Omental fat pad (tissue), 4 donors: ENCODE data around the gene PKDCC. TPM values are rescaled to one million over a fixed set of nuclear protein-coding genes. Genes with fewer than 3 reads are reported as not detected.
"Not testable (repeated sequence)": the region's sequence is repeated elsewhere in the genome, so short reads cannot be mapped to it uniquely, and the experiment has no call there.

Experiments
- ATAC-seq: fragments of 150-250 bp; one replicate; pipeline ENCODE4 v1.9.1; 2016; ENCODE audit warnings: mild to moderate bottlenecking, moderate library complexity; ENCODE audit not compliant: low FRiP score
- DNase-seq: peaks from one replicate; pipeline ENCODE4 v3.0.0-alpha.2; 2019; ENCODE audit warnings: low spot score
- total RNA-seq, 4 donors: library from RNA; depleted of rRNA; stranded (reverse); fragments of >200 nt; gene quantifications; one replicate each; pipeline ENCODE4 v1.1.0, GENCODE V29; 2016
- TF ChIP-seq, protein P1 (sequence below), 3 donors: fragments of 450-650 bp; IDR thresholded peaks; one replicate each; pipeline ENCODE4 v1.5.1; 2016 to 2017; ENCODE audit warnings: antibody characterized with exemption in 3 of 3, mild to moderate bottlenecking in 3 of 3, moderate library complexity in 2 of 3

PKDCC gene
- total RNA-seq, 4 donors from 2014 or later: 72.6 to 307 (median 149) TPM

DNA sequence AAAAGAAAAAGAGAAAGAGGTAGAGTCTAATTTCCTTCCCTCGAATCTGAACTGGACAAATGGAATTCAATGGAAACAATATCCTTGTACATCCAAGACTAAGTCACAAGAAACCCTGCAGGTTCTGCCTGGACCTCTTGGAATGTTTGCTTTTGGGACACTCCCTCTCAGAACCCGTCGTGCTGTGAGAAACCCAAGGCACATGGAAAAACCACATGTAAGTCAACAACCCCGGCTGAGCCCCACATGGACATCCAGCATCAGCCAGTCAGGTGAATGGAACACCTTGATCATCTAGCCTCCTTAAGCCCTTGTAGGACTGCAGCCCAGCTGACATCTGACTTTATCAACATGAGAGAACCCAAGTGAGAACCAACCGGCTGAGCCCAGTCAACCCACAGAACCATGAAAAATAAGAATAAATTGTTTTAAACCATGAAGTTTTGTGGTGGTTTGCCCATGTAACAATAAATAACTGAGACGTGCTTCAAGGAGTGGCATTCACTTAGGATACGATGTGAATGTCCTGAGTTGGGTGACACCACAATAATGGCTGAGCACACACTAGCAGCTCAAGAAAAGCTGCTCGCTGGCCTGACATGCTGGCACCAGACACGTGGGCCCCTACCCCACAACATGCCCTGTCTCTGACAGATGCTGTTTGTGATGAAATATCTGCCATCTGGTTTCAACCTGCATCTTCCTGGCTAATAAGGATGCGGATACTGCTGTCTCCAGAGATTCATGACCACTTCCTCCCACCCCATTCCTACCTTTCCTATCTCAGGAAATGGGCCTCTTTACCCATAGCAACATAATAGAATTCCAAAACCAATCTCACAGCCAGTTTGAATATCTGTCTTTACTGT is 28.8 kb downstream of the PKDCC start:
- DNase-seq (no peak), ATAC-seq (no peak)
- TF ChIP-seq, protein P1, sequence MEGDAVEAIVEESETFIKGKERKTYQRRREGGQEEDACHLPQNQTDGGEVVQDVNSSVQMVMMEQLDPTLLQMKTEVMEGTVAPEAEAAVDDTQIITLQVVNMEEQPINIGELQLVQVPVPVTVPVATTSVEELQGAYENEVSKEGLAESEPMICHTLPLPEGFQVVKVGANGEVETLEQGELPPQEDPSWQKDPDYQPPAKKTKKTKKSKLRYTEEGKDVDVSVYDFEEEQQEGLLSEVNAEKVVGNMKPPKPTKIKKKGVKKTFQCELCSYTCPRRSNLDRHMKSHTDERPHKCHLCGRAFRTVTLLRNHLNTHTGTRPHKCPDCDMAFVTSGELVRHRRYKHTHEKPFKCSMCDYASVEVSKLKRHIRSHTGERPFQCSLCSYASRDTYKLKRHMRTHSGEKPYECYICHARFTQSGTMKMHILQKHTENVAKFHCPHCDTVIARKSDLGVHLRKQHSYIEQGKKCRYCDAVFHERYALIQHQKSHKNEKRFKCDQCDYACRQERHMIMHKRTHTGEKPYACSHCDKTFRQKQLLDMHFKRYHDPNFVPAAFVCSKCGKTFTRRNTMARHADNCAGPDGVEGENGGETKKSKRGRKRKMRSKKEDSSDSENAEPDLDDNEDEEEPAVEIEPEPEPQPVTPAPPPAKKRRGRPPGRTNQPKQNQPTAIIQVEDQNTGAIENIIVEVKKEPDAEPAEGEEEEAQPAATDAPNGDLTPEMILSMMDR (IDR thresholded peaks at IDR 0.05): no peak

DNA sequence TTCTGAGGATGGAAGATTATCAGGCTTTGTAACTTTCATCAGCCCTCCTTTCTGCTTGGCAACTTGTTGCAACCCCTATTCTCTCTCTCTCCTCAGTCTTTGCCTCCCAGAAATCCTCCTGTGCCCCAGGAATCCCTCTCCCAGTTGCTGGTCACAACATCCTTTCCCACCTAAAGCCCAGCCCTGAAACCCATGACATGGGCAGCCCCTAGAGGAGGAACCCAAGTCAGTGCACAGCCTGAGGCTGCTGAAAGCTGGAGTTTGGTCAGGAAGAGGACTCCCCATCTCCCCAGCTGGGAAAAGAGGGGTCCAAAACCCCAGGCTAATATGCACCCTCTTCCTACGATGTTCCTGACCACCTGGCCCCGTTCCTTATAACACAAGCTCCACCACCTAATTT is 29.5 kb downstream of the PKDCC start:
- TF ChIP-seq, protein P1 (IDR thresholded peaks at IDR 0.05): no peak
- ATAC-seq: no peak

DNA sequence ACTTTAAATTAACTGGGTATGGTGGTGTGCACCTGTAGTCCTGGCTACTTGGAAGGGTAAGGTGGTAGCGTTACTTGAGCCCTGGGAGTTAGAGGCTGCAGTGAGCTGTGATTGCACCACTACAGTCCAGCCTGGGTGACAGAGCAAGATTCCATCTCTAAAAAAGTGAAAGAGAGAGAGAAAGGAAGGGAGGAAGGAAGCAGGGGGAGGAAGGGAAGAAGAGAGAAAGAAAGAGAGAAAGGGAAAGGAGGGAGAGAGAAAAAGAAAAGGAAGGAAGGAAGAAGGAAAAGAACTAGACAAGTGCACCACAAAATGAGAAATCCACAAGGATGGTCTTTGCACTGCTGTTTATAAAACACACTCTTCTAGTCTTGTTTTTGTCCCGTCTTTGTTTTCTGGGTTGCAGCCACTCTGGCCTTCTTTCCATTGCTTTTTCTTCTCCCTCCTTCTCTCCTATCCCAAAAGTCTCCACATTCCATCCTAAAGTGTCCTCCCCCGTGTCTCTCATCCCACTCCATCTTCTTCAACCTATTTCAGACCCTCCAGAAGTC is 32.0 kb downstream of the PKDCC start:
- TF ChIP-seq, protein P1 (IDR thresholded peaks at IDR 0.05): no peak
- ATAC-seq: no peak
- DNase-seq: no peak

More for the DNA sequence above, 29.5 kb downstream of the PKDCC start:
- DNase-seq: no peak

DNA sequence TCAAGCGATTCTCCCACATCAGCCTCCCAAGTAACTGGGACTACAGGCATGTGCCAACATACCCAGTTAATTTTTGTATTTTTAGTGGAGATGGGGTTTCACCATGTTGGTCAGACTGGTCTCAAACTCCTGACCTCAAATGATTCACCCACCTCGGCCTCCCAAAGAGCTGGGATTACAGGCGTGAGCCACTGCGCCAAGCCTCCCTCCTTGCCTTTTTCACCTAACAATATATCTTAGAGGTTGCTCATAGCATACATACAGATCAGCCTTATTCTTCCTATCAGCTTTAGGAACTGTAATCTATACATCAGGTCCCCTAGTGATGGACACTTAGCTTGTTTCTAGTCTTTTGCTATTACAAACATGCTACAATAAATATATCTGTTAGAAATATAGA is 33.3 kb downstream of the PKDCC start:
- not testable (repeated sequence) for ATAC-seq

DNA sequence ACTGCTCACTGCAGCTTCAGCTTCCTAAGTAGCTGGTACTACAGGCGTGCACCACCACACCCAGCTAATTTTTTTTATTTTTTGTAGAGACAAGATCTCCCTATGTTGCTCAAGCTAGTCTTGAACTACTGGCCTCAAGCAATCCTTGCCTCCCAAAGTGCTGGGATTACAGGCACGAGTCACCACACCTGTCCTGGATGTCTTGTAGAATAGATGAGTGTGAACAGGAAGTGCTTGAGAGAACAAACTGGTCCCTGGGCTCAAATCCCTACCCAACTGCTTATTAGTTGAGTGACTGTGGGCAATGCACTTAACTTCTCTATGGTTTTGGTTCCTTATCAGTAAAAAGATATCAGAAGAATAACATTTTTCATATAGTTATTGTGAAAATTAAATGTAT is 34.2 kb downstream of the PKDCC start:
- TF ChIP-seq, protein P1 (IDR thresholded peaks at IDR 0.05): no peak
- DNase-seq: no peak
- no peak for ATAC-seq

More for the DNA sequence above, 33.3 kb downstream of the PKDCC start:
- not testable (repeated sequence) for DNase-seq

DNA sequence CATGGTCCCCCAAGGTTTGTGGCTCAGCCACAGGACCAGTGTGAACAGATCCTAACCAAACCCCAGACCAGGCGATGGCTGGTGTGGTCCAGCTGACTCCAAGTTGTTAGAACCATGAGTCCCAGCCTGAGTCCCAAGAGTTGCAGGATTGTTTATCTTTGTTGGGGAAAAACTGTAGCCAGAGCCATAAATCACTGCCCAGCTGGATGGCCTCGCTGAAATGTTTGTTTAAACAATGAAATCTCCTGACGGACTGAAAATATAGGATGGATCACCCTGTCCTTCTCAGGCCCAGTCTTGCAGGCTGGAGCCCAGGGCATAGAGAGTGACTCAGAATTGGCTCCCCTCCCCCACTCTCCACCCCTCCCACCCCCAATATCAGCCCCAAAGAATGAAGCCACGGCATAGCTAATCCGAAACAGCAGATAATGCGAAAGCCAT is 36.4 kb downstream of the PKDCC start:
- ATAC-seq (no peak), DNase-seq (no peak)
- TF ChIP-seq, protein P1 (IDR thresholded peaks at IDR 0.05): no peak

DNA sequence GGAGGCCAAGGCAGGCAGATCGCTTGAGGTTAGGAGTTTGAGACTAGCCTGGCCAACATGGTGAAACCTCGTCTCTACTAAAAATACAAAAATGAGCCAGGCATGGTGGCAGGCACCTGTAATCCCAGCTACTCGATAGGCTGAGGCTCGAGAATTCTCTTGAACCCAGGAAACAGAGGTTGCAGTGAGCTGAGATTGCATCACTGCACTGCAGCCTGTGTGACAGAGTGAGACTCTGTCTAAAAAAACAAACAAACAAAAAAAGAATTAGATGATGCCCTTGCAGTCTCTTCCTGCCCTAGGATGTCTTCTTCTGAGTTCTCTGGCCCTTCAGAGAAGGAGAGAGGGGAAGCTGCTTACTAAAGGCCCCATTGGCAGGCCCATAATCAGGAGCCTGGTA is 37.2 kb downstream of the PKDCC start:
- ATAC-seq: not testable (repeated sequence)

More for the DNA sequence above, 37.2 kb downstream of the PKDCC start:
- not testable (repeated sequence) for DNase-seq
